H1 (cell line): ENCODE results near the gene PPP1R12B. TPM values are rescaled to one million over a fixed set of nuclear protein-coding genes. Genes with fewer than 3 reads are reported as not detected.

Experiments used
- CTCF ChIA-PET: fragments of 300-600 bp; sonication (Branson Sonifier 250); formaldehyde crosslinking; loops from one replicate; lab custom pipeline; 2021; ENCODE audit not compliant: partially characterized antibody; lab: Charles Lee
- POLR2A ChIA-PET: fragments of 300-600 bp; sonication (Branson Sonifier 250); formaldehyde crosslinking; loops from one replicate; lab custom pipeline; 2021; ENCODE audit warnings: inconsistent platforms; ENCODE audit not compliant: partially characterized antibody; lab: Charles Lee
- DNase-seq, 2 experiments: peaks; one replicate each; pipeline versions ENCODE4 v3.0.0 to v3.0.0-alpha.2; 2010 to 2022; ENCODE audit warnings: low spot score in 2 of 2, low read depth in 1 of 2, mixed read lengths in 1 of 2
- FAIRE-seq: peaks from 2 replicates; lab custom pipeline; 2011; peaks lifted over from hg19 to GRCh38; lab: Jason Lieb, UNC
- H2AFZ ChIP-seq: 2 replicates; pipeline ENCODE4 v1.8.1; 2012; ENCODE audit warnings: low read length, inconsistent platforms
- H2AK5ac ChIP-seq: 2 replicates; pipeline ENCODE4 v1.6.1; 2013; ENCODE audit warnings: low read depth, low read length
- H2BK120ac ChIP-seq: replicated peaks from 2 replicates; pipeline ENCODE3; 2013; ENCODE audit warnings: low read depth, low read length, inconsistent platforms
- H2BK12ac ChIP-seq: 2 replicates; pipeline ENCODE4 v1.6.1; 2013; ENCODE audit warnings: low read depth, low read length
- H2BK15ac ChIP-seq: 2 replicates; pipeline ENCODE4 v1.6.1; 2013; ENCODE audit warnings: low read length
- H2BK20ac ChIP-seq: 2 replicates; pipeline ENCODE4 v1.6.1; 2013; ENCODE audit warnings: low read length
- H2BK5ac ChIP-seq: 2 replicates; pipeline ENCODE4 v1.6.1; 2013; ENCODE audit warnings: low read depth, low read length
- H3K14ac ChIP-seq: 2 replicates; pipeline ENCODE4 v1.6.1; 2013; ENCODE audit warnings: inconsistent platforms; ENCODE audit not compliant: insufficient read length
- H3K18ac ChIP-seq: 2 replicates; pipeline ENCODE4 v1.6.1; 2013; ENCODE audit warnings: low read length; ENCODE audit errors: extremely low read depth
- H3K23ac ChIP-seq: 2 replicates; pipeline ENCODE4 v1.6.1; 2013; ENCODE audit warnings: inconsistent platforms; ENCODE audit not compliant: insufficient read length
- H3K23me2 ChIP-seq: 2 replicates; pipeline ENCODE4 v1.6.1; 2013; ENCODE audit warnings: low read depth, low read length
- H3K27ac ChIP-seq: 2 replicates; pipeline ENCODE4 v1.6.1; 2011; ENCODE audit warnings: low read depth, low read length, inconsistent platforms
- H3K27me3 ChIP-seq, 4 experiments: replicated peaks in 1 of 4; 1 replicate in 1 of 4; 2 replicates in 3 of 4; pipeline versions ENCODE4 v1.6.1 to v1.8.1; 2011 to 2013; ENCODE audit warnings: low read length in 3 of 4, mild to moderate bottlenecking in 3 of 4, inconsistent platforms in 2 of 4, mixed read lengths in 2 of 4, moderate library complexity in 1 of 4; ENCODE audit not compliant: control insufficient read depth in 3 of 4, insufficient read depth in 3 of 4; ENCODE audit errors: extremely low read depth in 1 of 4
- H3K36me3 ChIP-seq, 4 experiments: 2 replicates each; pipeline versions ENCODE4 v1.6.1 to v1.8.1; 2011 to 2013; ENCODE audit warnings: mild to moderate bottlenecking in 4 of 4, low read length in 3 of 4, moderate library complexity in 2 of 4, control low read depth in 1 of 4, inconsistent platforms in 1 of 4; ENCODE audit not compliant: insufficient read depth in 4 of 4, control insufficient read depth in 2 of 4
- H3K4ac ChIP-seq: replicated peaks from 2 replicates; pipeline ENCODE3; 2013; ENCODE audit warnings: low read length, low read depth, mixed read lengths, inconsistent platforms; ENCODE audit not compliant: insufficient read length
- H3K4me1 ChIP-seq, 4 experiments: replicated peaks in 1 of 4; 1 replicate in 1 of 4; 2 replicates in 3 of 4; pipeline versions ENCODE4 v1.6.1 to v1.8.1; 2011 to 2013; ENCODE audit warnings: low read length in 3 of 4, inconsistent platforms in 2 of 4, mixed read lengths in 1 of 4; ENCODE audit not compliant: insufficient read depth in 4 of 4, control insufficient read depth in 3 of 4
- H3K4me2 ChIP-seq, 2 experiments: 2 replicates each; pipeline versions ENCODE4 v1.6.1 to v1.8.1; 2011 to 2013; ENCODE audit warnings: low read depth in 2 of 2, low read length in 2 of 2, control low read depth in 1 of 2, inconsistent platforms in 1 of 2, mild to moderate bottlenecking in 1 of 2; ENCODE audit not compliant: insufficient read depth in 1 of 2
- H3K4me3 ChIP-seq, 4 experiments: fragments of 200-600, 300-600 bp in 1 of 4; sonication (generic), shearing (Covaris generic), sonication (Bioruptor Twin) in 1 of 4; 2 replicates each; pipeline versions ENCODE4 v1.5.1 to v1.8.1; 2011 to 2016; ENCODE audit warnings: low read length in 4 of 4, low read depth in 3 of 4, control low read depth in 2 of 4, inconsistent platforms in 2 of 4, mild to moderate bottlenecking in 2 of 4, mixed read lengths in 1 of 4, moderate library complexity in 1 of 4; ENCODE audit not compliant: insufficient read depth in 2 of 4; ENCODE audit errors: extremely low read depth in 1 of 4
- H3K56ac ChIP-seq: replicated peaks from 2 replicates; pipeline ENCODE3; 2013; ENCODE audit warnings: low read depth, mild to moderate bottlenecking, mixed read lengths, low read length, inconsistent platforms; ENCODE audit not compliant: insufficient read length
- H3K79me1 ChIP-seq: 2 replicates; pipeline ENCODE4 v1.6.1; 2013; ENCODE audit warnings: low read depth, low read length, control low read depth
- H3K79me2 ChIP-seq, 2 experiments: 2 replicates each; pipeline versions ENCODE4 v1.6.1 to v1.8.1; 2012 to 2013; ENCODE audit warnings: low read length in 2 of 2, mild to moderate bottlenecking in 2 of 2, inconsistent platforms in 1 of 2; ENCODE audit not compliant: insufficient read depth in 2 of 2, control insufficient read depth in 1 of 2
- H3K9ac ChIP-seq, 4 experiments: replicated peaks in 1 of 4; 1 replicate in 1 of 4; 2 replicates in 3 of 4; pipeline versions ENCODE4 v1.6.1 to v1.8.1; 2011 to 2013; ENCODE audit warnings: low read depth in 3 of 4, low read length in 3 of 4, control low read depth in 2 of 4, mild to moderate bottlenecking in 2 of 4, moderate library complexity in 2 of 4, inconsistent platforms in 1 of 4; ENCODE audit errors: extremely low read depth in 1 of 4
- H3K9me3 ChIP-seq, 2 experiments: 2 replicates each; pipeline versions ENCODE4 v1.6.1 to v1.8.1; 2012 to 2013; ENCODE audit warnings: mild to moderate bottlenecking in 2 of 2, moderate library complexity in 2 of 2, control low read depth in 1 of 2, inconsistent platforms in 1 of 2, low read depth in 1 of 2, low read length in 1 of 2, mixed read lengths in 1 of 2; ENCODE audit not compliant: insufficient read depth in 2 of 2
- H4K20me1 ChIP-seq, 2 experiments: replicated peaks in 1 of 2; 2 replicates each; pipeline versions ENCODE3 to v1.8.1; 2011 to 2013; ENCODE audit warnings: inconsistent platforms in 2 of 2, low read length in 2 of 2, mild to moderate bottlenecking in 1 of 2; ENCODE audit not compliant: insufficient read depth in 2 of 2, control insufficient read depth in 1 of 2
- H4K5ac ChIP-seq: 2 replicates; pipeline ENCODE4 v1.6.1; 2013; ENCODE audit warnings: low read length, low read depth, mixed read lengths, inconsistent platforms; ENCODE audit not compliant: insufficient read length
- H4K8ac ChIP-seq: 2 replicates; pipeline ENCODE4 v1.8.0; 2013; ENCODE audit warnings: mild to moderate bottlenecking, moderate library complexity, low read length, inconsistent platforms; ENCODE audit not compliant: insufficient read depth; ENCODE audit errors: extremely low read depth
- H4K91ac ChIP-seq: replicated peaks from 2 replicates; pipeline ENCODE3; 2013; ENCODE audit warnings: low read length, mixed read lengths, inconsistent platforms; ENCODE audit not compliant: insufficient read length
- EGR1 ChIP-seq: IDR thresholded peaks from 2 replicates; pipeline ENCODE4 v1.6.1; 2011; ENCODE audit warnings: low read depth, low read length, borderline replicate concordance
- JUN ChIP-seq: IDR thresholded peaks from 2 replicates; pipeline ENCODE4 v1.6.1; 2011; ENCODE audit warnings: low read depth, mild to moderate bottlenecking, improper control_type of control experiment, low read length
- KDM1A ChIP-seq: fragments of 200-600, 300-600 bp; sonication (generic); IDR thresholded peaks from 2 replicates; pipeline ENCODE4 v1.7.1; 2016; ENCODE audit warnings: mild to moderate bottlenecking, low read length, borderline replicate concordance
- RAD21 ChIP-seq, 2 experiments: IDR thresholded peaks in 1 of 2; conservative IDR thresholded peaks in 1 of 2; 2 replicates each; pipeline ENCODE4 v1.6.1; 2011; ENCODE audit warnings: low read depth in 2 of 2, low read length in 2 of 2, improper control_type of control experiment in 1 of 2, inconsistent platforms in 1 of 2, mild to moderate bottlenecking in 1 of 2, moderate library complexity in 1 of 2
- SP2 ChIP-seq: IDR thresholded peaks from 2 replicates; pipeline ENCODE4 v1.6.1; 2012; ENCODE audit warnings: mild to moderate bottlenecking, low read length, inconsistent platforms
- SP4 ChIP-seq: IDR thresholded peaks from 2 replicates; pipeline ENCODE4 v1.6.1; 2012; ENCODE audit warnings: low read length, inconsistent platforms
- TBP ChIP-seq: IDR thresholded peaks from 2 replicates; pipeline ENCODE4 v1.6.1; 2011; ENCODE audit warnings: low read depth, low read length, improper control_type of control experiment
- WGBS, 2 experiments: shearing (Covaris generic) in 1 of 2; methylation state at CpG; one replicate each; pipeline versions ENCODE4 v1.1.6 to v1.1.7; 2013 to 2015; ENCODE audit warnings: low lambda C conversion rate in 2 of 2, mixed read lengths in 2 of 2, inconsistent platforms in 1 of 2, low coverage in 1 of 2, missing lambda C conversion rate in 1 of 2; ENCODE audit not compliant: insufficient replicate concordance in 2 of 2, insufficient coverage in 1 of 2, insufficient read length in 1 of 2; ENCODE audit errors: extremely low coverage in 1 of 2, missing lambda C conversion rate in 1 of 2; 5-methylcytosine and 5-hydroxymethylcytosine counted together
- polyA plus RNA-seq, 7 experiments: library from polyadenylated mRNA; depleted of rRNA in 3 of 7; stranded (reverse) in 5 of 7; unstranded in 2 of 7; fragments of >200 nt in 5 of 7; fragments of 200-250 nt in 2 of 7; gene quantifications; 1 replicate in 5 of 7; 2 replicates in 1 of 7; 4 replicates in 1 of 7; pipeline versions ENCODE4 v1.2.1 to v1.2.3, GENCODE V29; 2011 to 2013; ENCODE audit warnings: missing spikeins in 2 of 7, mixed read lengths in 2 of 7
- total RNA-seq: library from RNA; stranded (reverse); fragmentation: NEBNext Ultra II Directional; extraction: Animal tissue kit (Norgen Biotek cat#: 25700); gene quantifications from 2 replicates; pipeline ENCODE4 v1.2.1, GENCODE V29; 2021
- TF ChIP-seq, protein P1 (sequence below), 3 experiments: IDR thresholded peaks; 1 replicate in 2 of 3; 2 replicates in 1 of 3; pipeline versions ENCODE4 v1.5.1 to v1.6.1; 2011; ENCODE audit warnings: low read length in 3 of 3, mild to moderate bottlenecking in 3 of 3, inconsistent platforms in 2 of 3, low read depth in 1 of 3, moderate library complexity in 1 of 3; ENCODE audit not compliant: insufficient read depth in 1 of 3; ENCODE audit errors: control extremely low read depth in 1 of 3
- TF ChIP-seq, protein P2 (sequence below): IDR thresholded peaks from 2 replicates; pipeline ENCODE4 v1.6.1; 2012; ENCODE audit warnings: inconsistent platforms

The PPP1R12B gene
- total and polyA plus RNA-seq, 2 of the 8 experiments (the other 6 are each of a cell fraction or from before 2014, with no cell fraction given), result 7.9 to 18.7 TPM

DNA sequence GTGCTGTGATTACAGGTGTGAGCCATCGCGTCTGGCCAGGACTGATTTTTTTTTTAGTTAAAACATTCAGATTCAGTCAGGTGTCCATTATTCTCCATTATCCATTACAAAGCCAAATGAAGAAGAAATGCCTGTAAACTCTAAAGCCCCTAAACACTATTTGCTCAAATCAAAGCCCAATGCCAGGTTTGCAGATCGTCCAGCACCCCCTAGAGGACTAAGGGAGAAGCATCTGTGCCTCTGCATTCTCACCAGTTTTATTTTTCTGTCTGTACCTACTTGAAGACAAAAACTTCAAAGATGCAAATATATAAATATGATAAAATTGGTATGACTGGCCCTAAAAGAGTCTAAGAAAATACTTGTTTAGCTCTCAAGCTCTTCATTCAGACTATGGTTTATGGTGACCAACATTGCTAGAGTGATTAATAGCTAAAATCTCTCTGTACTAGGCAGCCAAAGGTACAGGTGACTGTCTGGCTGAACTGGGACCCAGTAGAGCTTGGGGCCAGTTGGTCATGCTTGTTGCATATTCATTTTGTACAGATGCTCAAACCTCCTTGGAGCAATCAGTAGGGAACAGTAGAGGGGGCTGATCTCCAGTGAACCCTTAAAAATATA lies 223.3 kb downstream of the PPP1R12B start:
- no peak overlapping the region for H2BK15ac ChIP-seq
- no peaks in the 10 kb centered on the region for H3K79me1 ChIP-seq
- H2BK120ac ChIP-seq, result no peak overlapping the region
- no peak overlapping the region for H3K18ac ChIP-seq
- no peaks in the 10 kb centered on the region for H3K23me2 ChIP-seq
- CTCF ChIA-PET, result interaction anchor here (0.6 to 10.1 kb wide), 62 partner anchors 8 to 1138 kb away, joined by 3 to 78 read pairs (median 4); no protein-coding TSS in a partner anchor
- FAIRE-seq, result no peak
- no peak overlapping the region; the same call in 1 of the 2 replicates for H2BK12ac ChIP-seq
- H2BK5ac ChIP-seq, result no peak overlapping the region
- WGBS, 2 experiments, result 43% methylated on average over 3 of the region's 3 CpGs; no CpG with 5 or more reads in 1 of the 2 experiments
- no peak overlapping the region for H4K8ac ChIP-seq
- no peaks in the 10 kb centered on the region for H3K27me3 ChIP-seq
- H3K36me3 ChIP-seq, result no peaks in the 10 kb centered on the region
- no peak overlapping the region for H4K5ac ChIP-seq
- no peak overlapping the region for H3K23ac ChIP-seq
- H3K4ac ChIP-seq, result no peak overlapping the region
- DNase-seq, result no peak
- no peak overlapping the region for H2AK5ac ChIP-seq
- H2BK20ac ChIP-seq, result no peak overlapping the region
- no peak overlapping the region for H3K4me2 ChIP-seq
- peaks cover 12 to 19% (median 15%) of the 10 kb centered on the region in 4 experiments; a peak in 6 of 7 replicates for H3K4me1 ChIP-seq
- no peak overlapping the region for H3K14ac ChIP-seq
- TF ChIP-seq SP2 (no peak), RAD21 (IDR thresholded peaks at IDR 0.05 in 1 of 2, conservative IDR thresholded peaks at IDR 0.05 in 1 of 2; ENCODE audit: low read depth in 2 of 2, low read length in 2 of 2) (peak; percentile 87 to 92), EGR1 (no peak), TBP (no peak), JUN (no peak), SP4 (peak; percentile 51; the same call in 1 of the 2 replicates), KDM1A (no peak)
- TF ChIP-seq, protein P1, sequence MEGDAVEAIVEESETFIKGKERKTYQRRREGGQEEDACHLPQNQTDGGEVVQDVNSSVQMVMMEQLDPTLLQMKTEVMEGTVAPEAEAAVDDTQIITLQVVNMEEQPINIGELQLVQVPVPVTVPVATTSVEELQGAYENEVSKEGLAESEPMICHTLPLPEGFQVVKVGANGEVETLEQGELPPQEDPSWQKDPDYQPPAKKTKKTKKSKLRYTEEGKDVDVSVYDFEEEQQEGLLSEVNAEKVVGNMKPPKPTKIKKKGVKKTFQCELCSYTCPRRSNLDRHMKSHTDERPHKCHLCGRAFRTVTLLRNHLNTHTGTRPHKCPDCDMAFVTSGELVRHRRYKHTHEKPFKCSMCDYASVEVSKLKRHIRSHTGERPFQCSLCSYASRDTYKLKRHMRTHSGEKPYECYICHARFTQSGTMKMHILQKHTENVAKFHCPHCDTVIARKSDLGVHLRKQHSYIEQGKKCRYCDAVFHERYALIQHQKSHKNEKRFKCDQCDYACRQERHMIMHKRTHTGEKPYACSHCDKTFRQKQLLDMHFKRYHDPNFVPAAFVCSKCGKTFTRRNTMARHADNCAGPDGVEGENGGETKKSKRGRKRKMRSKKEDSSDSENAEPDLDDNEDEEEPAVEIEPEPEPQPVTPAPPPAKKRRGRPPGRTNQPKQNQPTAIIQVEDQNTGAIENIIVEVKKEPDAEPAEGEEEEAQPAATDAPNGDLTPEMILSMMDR (IDR thresholded peaks at IDR 0.05; ENCODE audit: control extremely low read depth in 1 of 3, insufficient read depth in 1 of 3, low read depth in 1 of 3, low read length in 3 of 3), result peak; percentile 57 to 84 (median 78)
- TF ChIP-seq, protein P2, sequence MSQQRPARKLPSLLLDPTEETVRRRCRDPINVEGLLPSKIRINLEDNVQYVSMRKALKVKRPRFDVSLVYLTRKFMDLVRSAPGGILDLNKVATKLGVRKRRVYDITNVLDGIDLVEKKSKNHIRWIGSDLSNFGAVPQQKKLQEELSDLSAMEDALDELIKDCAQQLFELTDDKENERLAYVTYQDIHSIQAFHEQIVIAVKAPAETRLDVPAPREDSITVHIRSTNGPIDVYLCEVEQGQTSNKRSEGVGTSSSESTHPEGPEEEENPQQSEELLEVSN, result no peak
- H3K4me3 ChIP-seq, result no peak overlapping the region
- no peak overlapping the region for H3K9ac ChIP-seq
- H4K20me1 ChIP-seq, result no peaks in the 10 kb centered on the region
- H4K91ac ChIP-seq, result no peak overlapping the region
- H2AFZ ChIP-seq, result no peak overlapping the region
- no peaks in the 10 kb centered on the region for H3K9me3 ChIP-seq
- POLR2A ChIA-PET, result interaction anchor here (0.6 to 0.8 kb wide), 4 partner anchors 59 to 337 kb away, joined by 3 to 4 read pairs (median 3); no protein-coding TSS in a partner anchor
- no peak overlapping the region for H3K56ac ChIP-seq
- H3K27ac ChIP-seq, result no peak overlapping the region
- H3K79me2 ChIP-seq, result no peaks in the 10 kb centered on the region
